Activated CD4-positive, alpha-beta T cell treated with anti-CD3 and anti-CD28 coated beads, Interleukin-2, Interleukin-6, amounts not matched to agents 100 ng/mL and 50 ng/mL, durations not matched to agents 16 hours and 8 hours (primary cell): Measurements from ENCODE around the gene BHLHA9.
"Not testable (repeated sequence)": the region's sequence is repeated elsewhere in the genome, so short reads cannot be mapped to it uniquely, and the experiment has no call there.

Source experiments
- DNase-seq: peaks from one replicate; pipeline ENCODE4 v3.0.0-alpha.2; 2020

The BHLHA9 gene

DNA sequence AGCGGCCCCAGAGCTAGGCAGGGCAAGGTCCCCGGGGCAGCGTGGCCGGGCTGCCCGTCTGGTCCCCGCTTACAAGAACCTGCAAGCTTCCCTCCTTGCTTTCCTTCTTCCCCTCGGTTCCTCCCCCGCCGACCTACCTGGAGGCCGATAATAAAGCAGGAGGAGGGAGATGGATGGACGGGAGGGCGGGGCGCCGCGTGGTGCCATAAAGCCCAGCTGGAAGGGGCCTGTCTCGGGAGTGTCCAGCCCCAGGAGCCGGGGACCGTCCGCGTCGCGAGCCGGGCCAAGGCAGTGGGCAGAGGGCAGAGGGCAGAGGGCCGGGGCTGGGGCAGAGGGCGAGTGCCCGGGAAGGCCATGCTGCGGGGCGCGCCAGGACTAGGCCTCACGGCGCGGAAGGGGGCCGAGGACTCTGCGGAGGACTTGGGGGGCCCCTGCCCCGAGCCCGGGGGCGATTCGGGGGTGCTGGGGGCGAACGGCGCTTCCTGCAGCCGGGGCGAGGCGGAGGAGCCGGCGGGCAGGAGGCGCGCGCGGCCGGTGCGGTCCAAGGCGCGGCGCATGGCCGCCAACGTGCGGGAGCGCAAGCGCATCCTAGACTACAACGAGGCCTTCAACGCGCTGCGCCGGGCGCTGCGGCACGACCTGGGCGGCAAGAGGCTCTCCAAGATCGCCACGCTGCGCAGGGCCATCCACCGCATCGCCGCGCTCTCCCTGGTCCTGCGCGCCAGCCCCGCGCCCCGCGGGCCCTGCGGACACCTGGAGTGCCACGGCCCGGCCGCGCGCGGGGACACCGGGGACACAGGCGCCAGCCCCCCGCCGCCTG lies at the start of gene BHLHA9:
Gene BHLHA9, plus strand, starts transcription at position 235 of the 820 bp plus-strand sequence. Its CDS starts 120 bp downstream, at position 355.
- no peak for DNase-seq

DNA sequence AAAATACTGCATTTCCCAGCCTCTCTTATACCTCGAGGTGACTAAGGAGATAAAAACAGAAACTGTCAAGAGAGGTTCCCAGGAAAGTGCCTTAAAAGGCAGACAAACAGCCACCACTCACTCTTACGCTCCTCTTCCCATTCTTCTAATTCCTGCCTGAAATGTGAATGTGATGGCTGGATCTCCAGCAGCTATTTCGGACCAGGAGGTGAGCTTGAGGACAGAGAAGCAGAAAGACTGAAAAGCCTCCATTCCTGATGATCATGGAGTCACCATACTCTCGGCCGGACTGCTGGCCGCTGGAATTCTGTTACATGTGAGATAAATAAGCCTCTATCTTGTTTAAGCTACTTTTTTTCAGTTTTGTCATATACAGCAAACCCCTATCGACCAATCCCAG lies 49.0 kb upstream of the BHLHA9 start:
- no peak for DNase-seq

DNA sequence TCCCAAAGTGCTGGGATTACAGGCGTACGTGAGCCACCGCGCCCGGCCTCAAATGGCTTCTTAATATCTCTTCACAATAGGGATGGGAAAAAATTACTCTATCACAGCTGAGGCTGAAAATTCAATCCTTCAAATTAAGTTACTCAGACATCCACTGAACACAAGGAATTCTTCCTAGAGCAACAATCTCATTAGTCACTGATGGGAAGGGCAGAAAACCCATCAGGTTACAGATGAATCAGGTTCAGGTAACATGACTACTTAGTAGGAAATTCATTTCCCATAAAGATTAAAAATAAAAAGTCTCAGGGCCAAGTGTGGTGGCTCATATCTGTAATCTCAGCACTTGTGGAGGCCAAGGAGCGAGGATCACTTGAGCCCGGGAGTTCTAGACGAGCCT lies 47.9 kb upstream of the BHLHA9 start:
- no peak for DNase-seq

DNA sequence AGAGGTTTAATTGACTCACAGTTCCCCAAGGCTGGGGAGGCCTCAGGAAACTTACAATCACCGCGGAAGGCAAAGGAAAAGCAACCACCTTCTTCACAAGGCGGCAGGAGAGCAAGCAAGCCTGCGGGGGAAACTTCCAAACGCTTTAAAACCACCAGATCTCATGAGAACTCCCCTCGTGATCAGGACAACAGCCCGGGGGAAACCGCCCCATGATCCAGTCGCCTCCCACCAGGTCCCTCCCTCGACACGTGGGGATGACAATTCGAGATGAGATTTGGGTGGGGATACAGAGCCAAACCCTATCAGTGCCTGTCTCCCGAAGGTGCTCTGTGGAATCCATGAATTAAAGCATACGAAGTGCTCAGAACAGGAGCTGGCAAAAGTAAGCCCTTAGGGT lies 46.6 kb upstream of the BHLHA9 start:
- DNase-seq, result no peak

DNA sequence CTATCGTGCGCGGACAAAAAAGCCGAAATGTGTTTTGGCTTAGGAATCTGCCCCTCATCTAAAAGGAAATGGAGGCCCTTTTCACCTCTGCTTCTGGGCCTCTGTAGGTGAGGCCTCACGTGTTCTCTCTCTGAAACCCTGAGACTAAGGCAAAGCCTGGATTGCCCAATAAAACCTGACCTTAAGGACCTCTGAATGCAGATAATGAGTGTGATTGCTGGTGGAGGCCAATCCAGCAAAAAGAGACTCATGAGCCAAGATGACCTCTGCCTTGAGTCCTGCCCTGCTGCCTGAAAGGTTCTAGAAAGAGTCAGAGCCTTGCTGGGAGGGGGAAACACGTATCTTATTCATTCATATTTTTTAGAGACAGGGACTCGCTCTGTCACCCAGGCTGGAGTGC lies 45.9 kb upstream of the BHLHA9 start:
- DNase-seq, result no peak

DNA sequence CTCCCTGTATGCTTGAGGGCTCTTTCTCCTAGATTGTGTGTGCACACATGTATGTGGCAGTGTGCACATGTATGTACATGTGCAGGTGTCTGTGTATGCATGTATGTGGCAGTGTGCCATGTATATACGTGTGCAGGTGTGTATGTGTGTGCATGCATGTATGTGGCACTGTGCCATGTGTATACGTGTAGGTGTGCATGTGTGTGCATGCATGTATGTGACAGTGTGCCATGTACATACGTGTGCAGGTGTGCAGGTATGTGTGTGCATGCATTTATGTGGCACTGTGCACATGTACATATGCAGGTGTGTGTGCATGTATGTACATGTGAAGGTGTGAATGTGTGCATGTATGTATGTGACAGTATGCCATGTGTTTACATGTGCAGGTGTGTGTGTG lies 43.9 kb upstream of the BHLHA9 start:
- DNase-seq, result no peak

DNA sequence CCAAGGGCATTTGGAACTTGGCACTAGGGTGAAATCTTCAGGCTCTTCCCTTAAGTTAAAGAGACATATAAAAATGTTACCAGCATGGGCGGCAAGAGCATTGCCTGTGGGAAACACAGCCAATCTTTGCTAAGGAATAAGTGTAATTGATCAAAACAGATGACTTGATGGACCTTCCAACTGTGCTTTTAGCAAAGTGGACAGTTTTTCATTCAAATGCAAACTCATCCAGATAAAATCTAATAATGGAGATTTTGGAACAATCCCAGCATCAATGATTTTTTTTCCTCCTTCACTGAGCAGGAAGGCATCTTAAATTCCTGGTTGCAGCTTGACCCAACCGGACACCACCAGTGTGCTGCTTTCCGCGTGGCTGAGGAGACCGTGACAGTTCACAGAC lies 42.9 kb upstream of the BHLHA9 start:
- DNase-seq, result no peak

DNA sequence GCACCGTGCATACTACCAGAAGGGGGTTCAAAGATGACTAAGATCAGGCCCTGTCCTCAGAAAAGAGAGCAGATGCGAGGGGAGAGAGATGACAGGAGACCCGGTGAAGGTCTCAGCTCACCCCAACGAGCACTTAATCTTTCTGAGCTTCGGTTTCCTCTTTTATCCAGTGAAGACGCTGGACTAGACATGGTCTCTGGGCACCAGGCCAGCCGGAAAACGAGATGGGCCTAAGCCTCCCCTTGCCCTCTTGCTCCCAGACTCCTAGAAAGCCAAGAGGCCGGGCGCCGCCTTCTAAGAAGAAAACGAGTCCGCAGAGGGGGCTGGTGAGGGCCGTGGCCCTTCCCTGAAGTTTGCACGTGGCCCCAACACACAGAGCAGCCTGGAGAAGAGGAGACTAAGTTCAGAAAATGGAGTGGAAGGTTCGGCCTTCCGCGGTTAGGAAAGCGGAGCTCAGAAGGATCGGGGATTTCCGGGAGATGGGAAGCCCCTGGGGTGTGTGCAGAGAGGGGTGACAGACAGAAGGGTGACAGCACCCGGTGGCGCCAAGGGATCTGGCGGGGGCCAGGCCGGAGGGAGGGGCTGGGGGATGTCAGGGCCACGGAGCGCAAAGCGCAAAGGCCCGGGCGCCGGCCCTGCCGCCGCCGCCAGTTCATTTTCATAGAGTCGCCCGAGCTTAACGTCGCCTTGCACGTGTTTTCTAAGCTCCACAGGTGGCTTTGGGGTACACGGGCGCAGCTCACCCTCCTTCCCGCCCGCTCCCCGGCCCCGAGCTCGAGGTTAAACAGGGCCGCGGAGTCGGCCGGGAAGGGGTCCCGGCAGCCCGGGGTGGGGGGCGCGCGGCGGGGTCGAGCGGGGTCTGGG lies 42.1 kb upstream of the BHLHA9 start:
- DNase-seq, result no peak

DNA sequence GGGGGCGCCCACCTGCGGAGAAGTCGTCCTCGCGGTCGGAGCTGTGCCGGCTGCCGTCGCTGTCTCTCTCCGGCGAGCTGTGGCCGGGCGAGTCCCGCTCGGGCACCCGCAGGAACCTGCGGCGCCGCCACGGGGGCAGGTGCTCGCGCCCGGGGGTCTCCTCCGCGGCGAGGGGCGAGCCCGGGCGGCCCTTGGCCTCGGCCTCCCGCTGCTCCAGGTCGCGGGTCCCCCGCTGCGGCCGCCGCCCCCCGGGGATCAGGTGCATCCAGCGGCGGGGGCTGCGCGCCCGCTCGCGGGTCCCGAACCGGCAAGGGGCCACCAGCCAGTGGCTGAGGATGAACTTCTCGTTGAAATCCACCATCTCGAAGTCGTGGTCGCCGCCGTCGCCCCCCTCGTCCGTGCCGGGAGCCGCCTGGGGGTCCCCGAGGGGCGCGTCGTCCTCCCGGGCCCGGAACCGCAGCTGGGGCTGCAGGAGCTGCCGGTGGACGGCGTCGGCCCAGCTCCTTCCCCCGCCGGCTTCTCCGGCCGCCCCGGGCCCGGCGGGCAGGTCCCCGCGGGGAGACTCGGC lies 41.4 kb upstream of the BHLHA9 start:
- DNase-seq, result no peak

DNA sequence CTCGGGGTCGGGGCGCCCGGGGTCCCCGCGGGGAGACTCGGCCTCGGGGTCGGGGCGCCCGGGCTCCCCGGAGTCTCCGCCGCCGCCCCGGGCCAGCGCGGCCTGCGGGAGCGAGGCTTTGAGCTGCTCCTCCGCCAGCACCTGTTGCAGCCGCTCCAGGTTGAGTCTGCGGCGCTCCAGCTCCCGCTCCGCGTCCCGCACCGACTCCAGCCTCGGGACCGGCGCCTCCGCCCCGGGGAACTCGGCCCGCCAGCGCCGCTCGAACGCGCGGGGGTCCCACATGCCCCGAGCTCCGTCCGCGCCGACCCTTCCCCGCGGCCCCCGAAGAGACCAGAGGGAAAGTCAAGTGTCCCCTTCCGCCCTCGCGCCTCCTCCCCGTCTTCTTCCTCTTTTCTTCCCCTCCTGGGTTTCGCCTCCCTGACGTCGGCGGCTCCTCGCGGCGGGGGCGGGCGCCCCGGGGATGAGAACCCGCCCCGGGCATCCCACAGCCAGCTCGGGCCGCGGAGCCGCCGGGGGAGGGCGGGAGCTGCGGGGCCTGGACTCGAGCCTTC lies 40.8 kb upstream of the BHLHA9 start:
- DNase-seq, result peak; percentile 49

DNA sequence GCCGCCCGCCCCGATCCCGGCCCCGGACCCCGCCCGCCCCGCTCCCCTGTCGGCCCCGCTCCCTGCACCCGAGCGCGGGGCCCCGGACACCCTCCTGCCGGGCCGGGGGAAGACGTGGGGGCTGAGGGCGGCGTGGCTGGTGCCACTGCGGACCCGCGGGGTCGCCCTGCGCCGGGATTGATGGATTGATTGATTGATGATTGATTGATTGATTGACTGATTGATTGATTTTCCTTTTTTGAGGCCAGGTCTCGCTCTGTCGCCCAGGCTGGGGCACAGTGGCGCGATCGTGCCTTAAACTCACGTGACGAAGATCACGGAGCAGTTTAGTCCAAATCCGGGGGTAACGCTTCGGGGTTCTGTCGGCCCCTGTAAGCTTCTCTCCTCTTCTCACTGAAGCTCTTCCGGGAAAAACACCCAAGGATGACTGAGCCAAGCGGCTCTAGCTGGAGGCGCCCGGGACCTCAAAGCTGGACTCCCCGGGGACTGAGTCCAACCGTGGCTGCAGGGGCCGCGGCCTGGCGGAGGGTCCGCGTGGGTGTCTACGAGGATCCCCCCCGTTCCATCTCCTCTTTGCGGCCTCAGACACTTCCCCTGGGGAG lies 40.2 kb upstream of the BHLHA9 start:
- DNase-seq, result no peak

DNA sequence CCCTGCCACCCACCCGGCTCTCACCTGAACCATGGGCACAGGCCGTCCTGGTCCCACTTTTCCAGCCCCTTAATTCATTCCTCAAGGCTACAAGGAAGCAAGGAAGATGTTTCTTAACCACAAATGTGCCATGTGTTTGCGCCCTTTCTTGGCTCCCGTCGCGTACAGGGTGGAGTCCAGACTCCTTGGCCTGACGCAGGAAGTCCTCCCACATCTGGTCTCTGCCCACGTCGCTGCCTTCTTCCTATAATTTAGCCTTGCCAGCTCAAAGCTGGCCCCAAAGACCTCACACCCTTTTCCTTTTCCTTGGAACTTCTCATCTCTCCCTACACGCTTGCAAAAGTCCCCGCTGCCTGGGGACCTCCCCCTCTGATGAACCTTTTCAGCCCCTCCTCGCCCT lies 38.8 kb upstream of the BHLHA9 start:
- no peak for DNase-seq

DNA sequence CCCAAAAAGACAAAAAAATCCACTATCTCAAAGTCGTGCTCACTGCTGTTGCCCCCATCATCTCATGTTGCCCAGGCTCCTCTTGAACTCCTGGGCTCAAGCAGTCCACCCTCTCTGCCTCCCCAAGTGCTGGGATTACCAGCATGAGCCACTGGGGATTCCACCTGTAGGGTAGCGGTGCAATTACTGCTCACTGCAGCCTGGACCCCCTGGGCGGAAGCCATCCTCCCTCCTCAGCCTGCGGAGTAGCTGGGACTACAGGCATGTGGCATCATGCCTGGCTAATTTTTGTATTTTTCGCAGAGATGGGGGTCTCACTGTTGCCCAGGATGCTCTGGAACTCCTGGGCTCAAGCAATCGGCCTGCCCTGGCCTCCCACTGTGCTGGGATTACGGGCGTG lies 37.9 kb upstream of the BHLHA9 start:
- no peak for DNase-seq

DNA sequence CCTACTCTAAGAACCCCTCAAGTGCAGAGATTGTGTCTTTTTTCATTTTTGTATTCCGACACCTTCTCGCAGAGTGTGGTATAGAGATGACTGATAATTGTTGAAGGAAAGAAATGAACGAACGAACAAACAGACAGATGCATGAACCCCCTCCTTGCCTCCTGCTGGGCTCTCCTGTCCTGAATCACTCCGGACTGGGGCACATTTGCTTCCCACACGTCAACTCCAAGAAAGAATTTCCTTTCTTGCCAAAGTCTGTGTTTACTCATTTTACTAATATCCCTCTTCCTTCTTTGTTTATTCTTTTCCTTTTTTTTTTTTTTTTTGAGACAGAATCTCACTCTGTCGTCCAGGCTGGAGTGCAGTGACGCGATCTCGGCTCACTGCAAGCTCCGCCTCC lies 37.5 kb upstream of the BHLHA9 start:
- DNase-seq, result no peak

DNA sequence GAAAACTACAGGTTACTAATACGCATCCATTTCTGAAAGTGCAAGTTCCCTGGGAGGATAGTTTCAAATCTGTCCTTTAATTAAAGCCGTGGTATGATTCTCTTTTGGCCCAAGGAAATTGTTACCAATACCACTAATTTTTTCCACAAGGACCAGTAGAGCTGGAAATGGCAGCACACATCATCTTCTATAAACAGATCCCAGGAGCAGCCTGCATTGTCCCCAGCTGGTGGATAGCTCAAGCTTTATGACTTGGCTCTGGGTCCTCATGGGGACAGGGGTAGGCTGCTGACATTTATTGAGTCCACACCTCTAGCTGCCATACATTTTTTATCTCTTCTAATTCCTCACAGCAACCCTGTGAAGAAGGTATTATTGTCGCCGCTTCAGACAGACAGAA lies 35.8 kb upstream of the BHLHA9 start:
- DNase-seq, result no peak

DNA sequence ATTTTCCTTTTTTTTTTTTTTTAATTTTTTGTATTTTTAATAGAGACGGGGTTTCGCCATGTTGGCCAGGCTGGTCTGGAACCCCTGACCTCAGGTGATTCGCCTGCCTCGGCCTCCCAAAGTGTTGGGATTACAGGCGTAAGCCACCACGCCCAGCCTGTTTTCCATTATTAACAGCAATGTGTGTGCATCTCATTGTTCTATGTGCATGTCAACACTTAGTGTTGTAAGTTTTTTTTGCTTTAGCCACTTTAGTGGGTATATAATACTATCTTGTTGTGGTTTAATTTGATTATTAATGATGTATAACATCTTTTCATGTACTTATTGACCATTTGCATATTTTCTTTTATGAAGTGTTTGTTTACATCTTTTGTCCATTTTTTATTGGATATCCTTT lies 32.8 kb upstream of the BHLHA9 start:
- DNase-seq, result no peak

DNA sequence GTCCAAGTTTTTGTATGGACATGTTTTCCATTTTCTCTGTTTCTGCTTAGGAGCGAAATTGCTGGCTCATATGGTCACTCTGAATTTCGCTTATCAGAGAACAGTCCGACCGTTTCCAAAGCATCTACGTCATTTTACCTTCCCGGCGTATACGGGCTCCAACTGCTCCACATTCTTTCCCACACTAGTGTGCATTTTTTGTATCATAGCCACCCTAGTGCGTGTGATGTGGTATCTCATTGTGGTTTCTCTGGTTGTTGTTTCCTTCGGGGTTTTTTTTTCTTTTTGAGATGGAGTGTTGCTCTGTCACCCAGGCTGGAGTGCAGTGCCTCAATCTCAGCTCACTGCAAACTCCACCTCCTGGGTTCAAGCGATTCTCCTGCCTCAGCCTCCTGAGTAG lies 31.0 kb upstream of the BHLHA9 start:
- no peak for DNase-seq

DNA sequence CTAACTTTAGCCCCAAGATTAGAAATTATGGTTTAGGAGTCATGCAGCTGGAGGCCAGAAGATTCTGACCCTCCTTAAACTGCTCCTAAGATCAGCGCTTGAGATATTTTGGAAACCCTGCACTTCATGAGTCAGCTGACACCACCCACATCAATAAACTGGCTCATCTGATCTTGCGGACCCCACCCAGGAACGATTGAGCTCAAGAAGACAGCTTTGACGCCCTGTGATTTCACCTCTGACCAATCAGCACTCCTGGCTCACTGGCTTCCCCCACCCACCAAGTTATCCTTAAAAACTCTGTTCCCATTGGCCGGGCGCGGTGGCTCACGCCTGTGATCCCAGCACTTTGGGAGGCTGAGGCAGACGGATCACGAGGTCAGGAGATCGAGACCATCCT lies 29.8 kb upstream of the BHLHA9 start:
- not testable (repeated sequence) for DNase-seq

DNA sequence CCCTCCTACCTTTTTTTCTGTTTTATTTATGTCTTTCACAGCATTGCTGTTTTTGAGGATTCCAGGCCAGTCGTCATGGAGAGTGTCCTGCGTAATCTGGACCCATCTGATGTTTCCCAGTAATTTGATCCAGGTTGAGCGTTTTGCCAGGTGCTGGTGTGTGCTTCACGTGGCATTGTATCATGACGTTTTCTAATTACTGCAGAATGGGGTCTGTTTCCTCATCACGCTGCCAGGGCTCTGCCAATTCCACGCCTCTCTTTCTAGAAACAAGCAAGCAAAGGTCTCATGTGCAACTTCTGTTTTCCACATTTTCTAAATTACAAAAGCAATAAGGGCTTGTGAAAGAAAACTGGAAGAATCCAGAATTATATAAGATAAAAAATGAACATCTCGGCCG lies 28.3 kb upstream of the BHLHA9 start:
- no peak for DNase-seq

DNA sequence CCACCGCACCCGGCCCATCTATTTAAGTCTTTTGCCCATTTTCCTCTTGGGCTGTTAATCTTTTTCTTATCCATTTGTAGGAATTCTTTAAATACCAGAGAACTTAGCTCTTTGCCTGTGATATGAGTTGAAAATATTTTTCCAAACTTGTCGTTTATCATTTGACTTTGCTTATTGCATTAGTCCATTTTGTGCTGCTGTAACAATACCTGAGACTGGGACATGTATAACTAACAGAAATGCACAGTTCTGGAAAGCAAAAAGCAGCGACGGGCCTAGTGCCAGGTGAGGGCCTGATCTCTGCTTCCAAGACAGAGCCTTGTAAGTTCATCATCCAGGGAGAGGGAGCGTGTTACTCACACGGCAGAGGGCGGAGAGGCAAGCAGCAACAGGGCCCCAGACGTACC lies 25.6 kb upstream of the BHLHA9 start:
- DNase-seq, result no peak

DNA sequence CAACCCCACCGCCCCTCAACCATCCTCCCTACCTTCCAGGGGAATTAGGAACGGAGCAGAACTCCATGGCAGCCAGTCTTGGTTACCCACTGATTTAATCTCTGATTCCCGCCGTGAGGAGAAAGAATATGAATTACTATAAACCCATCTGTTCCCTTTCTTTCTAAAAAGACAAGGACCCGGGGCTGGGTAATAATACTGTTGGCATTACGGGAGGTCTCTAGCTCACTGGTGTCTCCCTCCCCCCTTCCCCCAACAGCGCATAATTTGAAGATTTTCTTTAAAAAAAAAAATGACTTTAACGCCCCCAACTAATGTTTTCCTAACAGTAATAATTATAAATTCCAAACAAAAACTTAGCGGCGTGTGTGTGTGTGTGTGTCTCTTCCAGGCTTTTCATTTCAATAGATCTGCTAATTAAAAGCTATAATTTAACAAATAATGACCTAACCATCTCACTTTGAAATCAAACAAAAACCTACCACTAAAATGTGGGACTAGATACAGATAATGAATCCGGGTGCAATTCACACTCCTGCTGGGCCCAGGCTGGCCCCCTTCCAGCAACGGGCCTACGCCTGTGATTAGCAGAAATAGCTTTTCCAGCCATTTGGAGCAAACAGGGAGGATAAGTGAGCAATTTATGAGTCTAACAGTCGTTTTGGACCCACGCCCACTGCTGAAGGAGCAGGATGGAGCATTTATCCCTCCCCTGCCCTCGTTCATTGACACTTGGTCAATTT lies 18.2 kb upstream of the BHLHA9 start:
- no peak for DNase-seq

DNA sequence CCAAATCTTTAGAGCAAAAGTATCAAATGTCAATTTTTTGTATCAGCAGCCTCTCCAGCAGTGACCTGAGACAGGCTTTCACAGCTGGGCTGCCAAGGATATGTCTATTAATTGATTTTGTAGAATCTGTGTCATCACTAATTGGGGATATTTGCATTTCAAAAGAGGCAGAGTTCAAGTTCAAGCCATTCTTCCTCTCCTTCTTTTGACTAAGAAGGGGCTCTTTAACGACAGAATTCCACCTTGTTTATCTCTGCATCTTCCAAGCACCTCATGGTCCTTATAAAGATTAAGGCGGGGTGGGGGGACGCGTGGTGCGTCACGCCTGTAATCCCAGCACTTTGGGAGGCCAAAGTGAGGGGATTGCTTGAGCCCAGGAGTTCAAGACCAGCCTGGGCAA lies 15.2 kb upstream of the BHLHA9 start:
- no peak for DNase-seq
